Measurements from ENCODE around the gene LRMDA.

DNA sequence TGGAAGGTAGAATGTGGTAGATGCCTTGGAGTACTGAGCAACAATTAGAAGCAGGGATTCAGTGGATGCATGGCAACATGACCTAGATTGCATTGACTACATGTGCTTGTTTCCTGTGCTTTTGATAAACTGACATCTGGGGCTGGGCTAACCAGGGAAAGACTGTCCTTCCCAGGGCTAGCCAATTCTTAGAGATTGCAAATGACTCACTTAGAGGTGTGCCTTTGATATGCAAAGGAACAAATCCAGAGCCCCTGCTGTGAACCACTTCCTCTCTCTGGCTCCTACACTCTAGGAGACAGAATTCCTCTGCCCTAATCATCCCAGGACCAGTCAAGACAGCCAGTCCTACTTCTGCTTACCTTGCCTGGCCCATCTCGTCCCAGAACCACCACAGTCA, 651.5 kb downstream of the LRMDA start:
- TF ChIP-seq, protein P1, sequence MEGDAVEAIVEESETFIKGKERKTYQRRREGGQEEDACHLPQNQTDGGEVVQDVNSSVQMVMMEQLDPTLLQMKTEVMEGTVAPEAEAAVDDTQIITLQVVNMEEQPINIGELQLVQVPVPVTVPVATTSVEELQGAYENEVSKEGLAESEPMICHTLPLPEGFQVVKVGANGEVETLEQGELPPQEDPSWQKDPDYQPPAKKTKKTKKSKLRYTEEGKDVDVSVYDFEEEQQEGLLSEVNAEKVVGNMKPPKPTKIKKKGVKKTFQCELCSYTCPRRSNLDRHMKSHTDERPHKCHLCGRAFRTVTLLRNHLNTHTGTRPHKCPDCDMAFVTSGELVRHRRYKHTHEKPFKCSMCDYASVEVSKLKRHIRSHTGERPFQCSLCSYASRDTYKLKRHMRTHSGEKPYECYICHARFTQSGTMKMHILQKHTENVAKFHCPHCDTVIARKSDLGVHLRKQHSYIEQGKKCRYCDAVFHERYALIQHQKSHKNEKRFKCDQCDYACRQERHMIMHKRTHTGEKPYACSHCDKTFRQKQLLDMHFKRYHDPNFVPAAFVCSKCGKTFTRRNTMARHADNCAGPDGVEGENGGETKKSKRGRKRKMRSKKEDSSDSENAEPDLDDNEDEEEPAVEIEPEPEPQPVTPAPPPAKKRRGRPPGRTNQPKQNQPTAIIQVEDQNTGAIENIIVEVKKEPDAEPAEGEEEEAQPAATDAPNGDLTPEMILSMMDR (conservative IDR thresholded peaks at IDR 0.05; ENCODE audit: low read length) = no peak
- no peak for TF ChIP-seq EZH2phosphoT487 (IDR thresholded peaks at IDR 0.05; ENCODE audit: borderline replicate concordance)

Measured in Loucy (cell line).